HG03520 (cell line): ENCODE measurements around the gene C11orf87.

Source experiments
- ATAC-seq: cut with Tn5 transposase; IDR thresholded peaks from one replicate; pipeline ENCODE4 v1.9.1; 2021; ENCODE audit warnings: mild to moderate bottlenecking, moderate library complexity; ENCODE audit not compliant: unreplicated experiment

Gene C11orf87

DNA sequence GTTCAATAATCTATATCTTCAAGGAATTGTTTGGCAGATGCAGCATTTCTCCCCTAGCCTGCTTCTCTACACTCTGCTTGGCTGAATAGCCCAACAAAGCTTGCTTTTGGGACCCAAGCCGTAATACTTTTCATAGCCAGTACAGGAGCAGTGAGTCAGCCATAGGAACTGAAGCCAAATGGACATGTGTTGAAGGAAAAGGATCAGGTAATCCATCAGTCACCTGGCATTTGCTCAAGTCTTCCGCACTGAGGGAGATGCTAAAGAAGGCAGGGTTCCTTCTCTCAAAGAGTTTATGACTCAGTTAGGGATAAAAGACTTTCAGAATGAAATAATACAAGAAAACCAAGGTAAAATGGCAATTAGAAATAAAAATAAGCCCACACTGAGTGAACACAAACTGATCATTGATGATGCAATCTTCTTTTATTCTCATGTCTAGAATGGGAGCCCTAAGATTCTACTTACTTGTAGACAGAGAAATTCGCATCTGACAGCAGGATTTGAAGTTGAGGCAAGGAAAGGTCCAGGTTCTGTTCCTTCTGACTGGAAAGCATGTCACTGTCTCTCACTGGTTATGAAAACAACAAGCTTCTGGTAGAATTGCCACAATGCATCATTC is 13.2 kb downstream of the C11orf87 start:
- ATAC-seq, result no peak

DNA sequence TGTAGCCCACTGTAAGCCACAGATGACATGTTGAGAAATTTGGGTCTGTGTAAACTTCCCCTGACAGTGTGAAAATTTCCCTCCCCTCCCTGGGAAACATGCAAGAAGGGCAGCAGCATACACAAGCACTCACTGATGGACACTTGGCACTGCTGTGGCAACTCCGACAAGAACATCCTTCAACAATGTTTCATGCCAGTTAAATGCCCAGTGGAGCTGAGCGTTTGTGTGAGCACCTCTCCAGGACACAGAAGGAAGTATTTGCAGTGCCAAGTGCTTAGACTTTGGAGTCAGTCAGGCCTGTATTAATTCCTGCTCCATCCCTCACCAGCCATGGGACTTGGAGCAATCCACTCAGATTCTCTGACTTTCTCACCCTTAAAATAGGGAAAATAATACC is 17.7 kb downstream of the C11orf87 start:
- no peak for ATAC-seq

DNA sequence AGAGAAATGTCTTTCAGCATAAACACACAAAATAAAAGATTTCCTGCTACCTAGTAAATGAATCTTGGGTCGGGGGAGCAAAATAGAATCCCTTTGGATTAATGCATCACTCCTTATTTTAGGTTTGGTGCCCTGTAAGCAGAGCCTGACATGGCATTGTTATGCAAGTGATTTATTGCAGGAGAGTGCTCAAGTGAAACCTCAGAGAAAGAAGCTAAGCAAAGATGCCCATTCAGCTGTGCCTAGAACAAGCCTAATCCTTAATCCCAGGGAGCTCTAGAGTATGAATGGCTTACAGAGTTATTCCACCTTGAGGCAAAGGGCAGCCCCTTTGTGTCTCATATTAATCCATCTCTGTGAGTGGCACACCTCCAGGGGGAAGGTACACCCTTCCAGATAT is 21.1 kb downstream of the C11orf87 start:
- no peak for ATAC-seq

- no peak for ATAC-seq
Measured at GRCh38 chr11:109454857-109455256, 32.9 kb downstream of the C11orf87 start.
